ENCODE results near the gene KBTBD2.

DNA sequence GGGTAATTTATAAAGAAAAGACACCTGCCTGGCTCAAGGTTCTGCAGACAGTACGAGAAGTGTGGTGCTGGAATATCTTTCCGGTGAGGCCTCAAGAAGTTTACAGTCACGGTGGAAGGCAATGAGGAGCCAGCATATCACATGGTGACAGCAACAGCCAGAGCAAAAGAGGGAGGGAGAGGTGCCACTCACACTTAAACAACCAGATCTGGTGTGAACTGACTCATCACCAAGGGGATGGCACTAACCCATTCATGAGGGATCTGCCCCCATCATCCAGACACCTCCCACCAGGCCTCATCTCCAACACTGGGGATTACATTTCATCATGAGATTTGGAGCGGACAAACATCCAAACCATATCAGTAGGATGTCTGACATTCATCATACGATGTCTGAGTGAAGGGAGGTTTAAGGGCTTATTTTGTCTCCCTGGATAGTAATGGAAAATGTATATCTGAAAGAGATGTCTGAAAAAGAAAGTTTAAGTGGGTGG is 23.5 kb upstream of the KBTBD2 start:
- TF ChIP-seq POLR2A (IDR thresholded peaks at IDR 0.05; ENCODE audit: low read depth, low read length) (no peak), CTCF (IDR thresholded peaks at IDR 0.05; ENCODE audit: extremely low read depth in 1 of 2, insufficient read depth in 1 of 2, low read depth in 1 of 2, low read length in 2 of 2) (no peak), MAX (IDR thresholded peaks at IDR 0.05; ENCODE audit: insufficient read depth, insufficient read length) (no peak)

Measured in endothelial cell of umbilical vein (primary cell).